ENCODE measurements around the gene SUGCT. TPM values are rescaled to one million over a fixed set of nuclear protein-coding genes. Genes with fewer than 3 reads are reported as not detected.

Gene SUGCT
- total RNA-seq, 1 donor from 2014 or later, result 1.6 TPM

DNA sequence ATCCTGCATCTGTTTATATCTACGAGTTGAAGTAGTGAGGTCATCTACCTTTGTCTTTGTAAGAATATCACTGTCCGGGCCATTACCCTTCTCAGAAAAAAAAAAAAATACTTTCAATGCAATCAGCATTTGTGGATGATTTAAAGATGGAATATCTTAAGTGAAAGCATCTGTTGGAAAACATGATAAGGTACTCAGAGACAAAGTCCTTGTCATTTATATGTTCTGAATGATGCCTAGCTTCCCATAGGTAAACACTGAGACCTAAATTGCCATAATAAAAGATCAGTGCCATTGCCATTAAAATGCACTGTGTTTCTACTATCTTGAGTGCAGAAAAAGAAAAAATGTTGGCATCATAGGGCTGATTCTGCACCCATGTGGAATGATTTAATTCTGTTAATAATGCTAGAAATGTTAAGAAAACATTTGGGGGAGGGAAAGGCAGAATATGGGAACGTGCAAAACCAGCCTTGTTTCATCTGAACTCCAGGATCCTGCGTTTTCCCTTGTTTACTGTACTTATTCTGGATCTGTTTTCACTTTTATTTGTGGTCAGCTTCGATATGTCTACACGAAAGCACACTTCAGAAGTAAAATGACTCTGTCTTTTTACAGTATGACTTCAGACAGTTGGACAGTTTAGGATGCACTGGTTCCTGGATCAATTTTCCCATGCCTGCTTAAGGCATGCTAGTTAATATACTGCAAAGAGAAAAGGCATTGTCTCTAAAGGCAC, 669.8 kb downstream of the SUGCT start:
- no peak overlapping the region for H3K27ac Mint-ChIP-seq (ENCODE audit: unreplicated experiment)

DNA sequence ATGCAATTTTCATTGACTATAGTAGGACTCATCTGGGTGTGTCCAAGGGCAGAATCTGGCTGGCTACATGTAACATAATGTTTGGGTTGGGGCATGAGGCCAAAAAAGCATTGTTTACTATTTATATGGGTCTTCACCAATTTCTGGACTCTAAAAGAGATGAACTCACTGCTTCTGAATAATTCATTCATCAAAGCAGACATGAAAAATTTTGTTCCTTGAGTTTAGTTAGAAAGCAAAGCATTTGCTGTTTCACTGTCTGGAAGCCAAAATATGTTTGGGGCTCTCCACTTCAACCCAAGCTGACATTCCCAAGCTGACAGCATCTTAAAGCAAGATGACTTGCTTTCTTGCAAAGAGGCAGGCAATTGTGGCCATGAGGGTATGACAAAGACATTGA, 670.6 kb downstream of the SUGCT start:
- TF ChIP-seq, protein P1, sequence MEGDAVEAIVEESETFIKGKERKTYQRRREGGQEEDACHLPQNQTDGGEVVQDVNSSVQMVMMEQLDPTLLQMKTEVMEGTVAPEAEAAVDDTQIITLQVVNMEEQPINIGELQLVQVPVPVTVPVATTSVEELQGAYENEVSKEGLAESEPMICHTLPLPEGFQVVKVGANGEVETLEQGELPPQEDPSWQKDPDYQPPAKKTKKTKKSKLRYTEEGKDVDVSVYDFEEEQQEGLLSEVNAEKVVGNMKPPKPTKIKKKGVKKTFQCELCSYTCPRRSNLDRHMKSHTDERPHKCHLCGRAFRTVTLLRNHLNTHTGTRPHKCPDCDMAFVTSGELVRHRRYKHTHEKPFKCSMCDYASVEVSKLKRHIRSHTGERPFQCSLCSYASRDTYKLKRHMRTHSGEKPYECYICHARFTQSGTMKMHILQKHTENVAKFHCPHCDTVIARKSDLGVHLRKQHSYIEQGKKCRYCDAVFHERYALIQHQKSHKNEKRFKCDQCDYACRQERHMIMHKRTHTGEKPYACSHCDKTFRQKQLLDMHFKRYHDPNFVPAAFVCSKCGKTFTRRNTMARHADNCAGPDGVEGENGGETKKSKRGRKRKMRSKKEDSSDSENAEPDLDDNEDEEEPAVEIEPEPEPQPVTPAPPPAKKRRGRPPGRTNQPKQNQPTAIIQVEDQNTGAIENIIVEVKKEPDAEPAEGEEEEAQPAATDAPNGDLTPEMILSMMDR (IDR thresholded peaks at IDR 0.05; ENCODE audit: unreplicated experiment), result no peak
- no peak overlapping the region for H3K27ac Mint-ChIP-seq (ENCODE audit: unreplicated experiment)

More for the DNA sequence above, 669.8 kb downstream of the SUGCT start:
- Mint-ChIP-seq H3K4me1 (ENCODE audit: unreplicated experiment) (peaks cover 7% of the 10 kb centered on the region), H3K9me3 (ENCODE audit: unreplicated experiment) (no peaks in the 10 kb centered on the region), H3K36me3 (ENCODE audit: low read depth, unreplicated experiment) (no peaks in the 10 kb centered on the region), H3K4me3 (ENCODE audit: unreplicated experiment) (no peak overlapping the region), H3K27me3 (ENCODE audit: unreplicated experiment) (no peaks in the 10 kb centered on the region)
- no peak for DNase-seq (ENCODE audit: low spot score)
- TF ChIP-seq, protein P1 (IDR thresholded peaks at IDR 0.05; ENCODE audit: unreplicated experiment), result no peak

DNA sequence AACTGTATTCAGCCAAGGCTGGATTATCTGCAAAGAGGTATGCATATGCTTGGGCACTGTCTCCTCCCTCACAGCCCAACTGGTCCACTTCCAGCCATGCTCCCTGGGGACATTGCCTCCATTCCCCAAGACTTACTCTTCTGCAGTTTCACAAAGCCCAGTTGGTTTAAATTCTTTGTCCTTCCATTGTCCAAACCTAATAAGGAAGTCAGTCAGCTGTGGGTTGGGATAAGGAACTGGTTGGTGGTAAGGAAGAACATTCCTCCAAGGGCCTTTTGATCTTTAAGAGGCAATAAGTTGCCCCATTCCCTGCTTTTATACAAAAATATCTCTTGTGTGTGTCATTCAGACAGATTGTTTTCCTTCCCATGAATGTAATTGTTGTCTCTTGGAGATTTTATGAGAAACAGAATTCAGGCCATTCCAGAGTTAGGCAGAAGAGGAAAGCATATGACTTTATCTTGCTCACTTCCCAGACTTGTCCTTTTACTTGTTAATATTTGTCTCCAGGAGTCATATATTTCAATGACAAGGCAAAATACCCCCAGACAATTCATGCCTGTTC, 673.7 kb downstream of the SUGCT start:
- H3K4me3 Mint-ChIP-seq (ENCODE audit: unreplicated experiment), result no peak overlapping the region

More for the DNA sequence above, 670.6 kb downstream of the SUGCT start:
- no peaks in the 10 kb centered on the region for H3K27me3 Mint-ChIP-seq (ENCODE audit: unreplicated experiment)
- no peaks in the 10 kb centered on the region for H3K36me3 Mint-ChIP-seq (ENCODE audit: low read depth, unreplicated experiment)
- DNase-seq (ENCODE audit: low spot score), result no peak
- no peaks in the 10 kb centered on the region for H3K9me3 Mint-ChIP-seq (ENCODE audit: unreplicated experiment)
- H3K4me3 Mint-ChIP-seq (ENCODE audit: unreplicated experiment), result no peak overlapping the region
- peaks cover 7% of the 10 kb centered on the region for H3K4me1 Mint-ChIP-seq (ENCODE audit: unreplicated experiment)

DNA sequence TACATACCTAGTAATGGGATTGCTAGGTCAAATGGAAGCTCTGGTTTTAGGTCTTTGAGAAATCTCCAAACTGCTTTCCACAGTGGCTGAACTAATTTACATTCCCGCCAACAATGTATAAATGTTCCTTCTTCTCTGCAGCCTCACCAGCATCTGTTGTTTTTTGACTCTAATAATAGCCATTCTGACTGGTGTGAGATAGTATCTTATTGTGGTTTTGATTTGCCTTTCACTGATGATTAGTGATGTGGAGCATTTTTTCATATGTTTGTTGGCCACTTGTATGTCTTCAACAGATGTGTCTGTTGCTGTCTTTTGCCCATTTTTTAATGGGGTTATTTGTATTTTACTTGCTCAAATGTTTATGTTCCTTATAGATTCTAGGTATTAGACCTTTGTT, 675.5 kb downstream of the SUGCT start:
- Mint-ChIP-seq H3K9me3 (ENCODE audit: unreplicated experiment) (no peaks in the 10 kb centered on the region), H3K27me3 (ENCODE audit: unreplicated experiment) (no peaks in the 10 kb centered on the region), H3K4me3 (ENCODE audit: unreplicated experiment) (no peak overlapping the region), H3K4me1 (ENCODE audit: unreplicated experiment) (peaks cover 2% of the 10 kb centered on the region), H3K27ac (ENCODE audit: unreplicated experiment) (no peak overlapping the region), H3K36me3 (ENCODE audit: low read depth, unreplicated experiment) (peaks cover 3% of the 10 kb centered on the region)
- DNase-seq (ENCODE audit: low spot score), result no peak
- TF ChIP-seq, protein P1 (IDR thresholded peaks at IDR 0.05; ENCODE audit: unreplicated experiment), result no peak

More for the DNA sequence above, 673.7 kb downstream of the SUGCT start:
- DNase-seq (ENCODE audit: low spot score), result no peak
- Mint-ChIP-seq H3K9me3 (ENCODE audit: unreplicated experiment) (no peaks in the 10 kb centered on the region), H3K4me1 (ENCODE audit: unreplicated experiment) (peaks cover 2% of the 10 kb centered on the region), H3K27ac (ENCODE audit: unreplicated experiment) (no peak overlapping the region), H3K36me3 (ENCODE audit: low read depth, unreplicated experiment) (peaks cover 3% of the 10 kb centered on the region), H3K27me3 (ENCODE audit: unreplicated experiment) (no peaks in the 10 kb centered on the region)
- TF ChIP-seq, protein P1 (IDR thresholded peaks at IDR 0.05; ENCODE audit: unreplicated experiment), result no peak

DNA sequence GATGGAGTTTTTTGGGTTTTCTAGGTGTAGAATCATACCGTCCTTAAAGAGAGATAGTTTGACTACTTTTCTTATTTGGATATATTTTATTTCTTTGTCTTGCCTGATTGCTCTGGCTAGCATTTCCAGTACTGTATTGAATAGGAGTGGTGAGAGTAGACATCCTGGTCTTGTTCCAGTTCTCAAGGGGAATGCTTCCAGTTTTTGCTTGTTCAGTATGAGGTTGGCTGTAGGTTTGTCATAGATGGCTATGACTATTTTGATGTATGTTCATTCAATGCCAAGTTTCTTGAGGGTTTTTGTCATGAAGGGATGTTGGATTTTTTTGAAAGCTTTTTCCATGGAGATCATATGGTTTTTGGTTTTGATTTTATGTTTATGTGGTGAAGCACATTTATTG, 676.9 kb downstream of the SUGCT start:
- peaks cover 2% of the 10 kb centered on the region for H3K4me1 Mint-ChIP-seq (ENCODE audit: unreplicated experiment)

More for the DNA sequence above, 676.9 kb downstream of the SUGCT start:
- H3K9me3 Mint-ChIP-seq (ENCODE audit: unreplicated experiment), result no peaks in the 10 kb centered on the region
- no peak for DNase-seq (ENCODE audit: low spot score)
- peaks cover 3% of the 10 kb centered on the region for H3K36me3 Mint-ChIP-seq (ENCODE audit: low read depth, unreplicated experiment)
- TF ChIP-seq, protein P1 (IDR thresholded peaks at IDR 0.05; ENCODE audit: unreplicated experiment), result no peak
- H3K27ac Mint-ChIP-seq (ENCODE audit: unreplicated experiment), result no peak overlapping the region
- no peaks in the 10 kb centered on the region for H3K27me3 Mint-ChIP-seq (ENCODE audit: unreplicated experiment)
- no peak overlapping the region for H3K4me3 Mint-ChIP-seq (ENCODE audit: unreplicated experiment)

Measured in endothelial cell (in vitro differentiated cells).